SJCRH30 (cell line): ENCODE results near the gene CD9. TPM values are rescaled to one million over a fixed set of nuclear protein-coding genes. Genes with fewer than 3 reads are reported as not detected.
A peak's percentile ranks its signal among the peaks of the same experiment; 100 is the strongest.

Experiments
- DNase-seq, 2 experiments: peaks; one replicate each; pipeline ENCODE4 v3.0.0-alpha.2; 2015 to 2020
- H3K27ac ChIP-seq: fragments of 250-450 bp; sonication (Bioruptor Pico); 2 replicates; pipeline ENCODE4 v1.5.1; 2020; ENCODE audit warnings: mild to moderate bottlenecking, moderate library complexity
- H3K27me3 ChIP-seq: fragments of 250-450 bp; sonication (Bioruptor Pico); 2 replicates; pipeline ENCODE4 v1.5.1; 2020; ENCODE audit warnings: mild to moderate bottlenecking, moderate library complexity
- H3K36me3 ChIP-seq: fragments of 250-450 bp; sonication (Bioruptor Pico); 2 replicates; pipeline ENCODE4 v1.5.1; 2020; ENCODE audit warnings: mild to moderate bottlenecking, moderate library complexity
- H3K4me1 ChIP-seq: fragments of 250-450 bp; sonication (Bioruptor Pico); 2 replicates; pipeline ENCODE4 v1.5.1; 2020; ENCODE audit warnings: mild to moderate bottlenecking, moderate library complexity
- H3K4me3 ChIP-seq: fragments of 250-450 bp; sonication (Bioruptor Pico); 2 replicates; pipeline ENCODE4 v1.5.1; 2020; ENCODE audit warnings: mild to moderate bottlenecking, moderate library complexity
- H3K9me3 ChIP-seq: fragments of 250-450 bp; sonication (Bioruptor Pico); replicated peaks from 2 replicates; pipeline ENCODE4 v1.5.1; 2020; ENCODE audit warnings: mild to moderate bottlenecking, moderate library complexity
- total RNA-seq: library from RNA; depleted of rRNA; stranded (reverse); fragments of >200 nt; shearing (Covaris generic); gene quantifications from 2 replicates; pipeline ENCODE4 v1.2.3, GENCODE V29; 2014

CD9 gene
- total RNA-seq, 1 experiment from 2014 or later = 239 TPM

DNA sequence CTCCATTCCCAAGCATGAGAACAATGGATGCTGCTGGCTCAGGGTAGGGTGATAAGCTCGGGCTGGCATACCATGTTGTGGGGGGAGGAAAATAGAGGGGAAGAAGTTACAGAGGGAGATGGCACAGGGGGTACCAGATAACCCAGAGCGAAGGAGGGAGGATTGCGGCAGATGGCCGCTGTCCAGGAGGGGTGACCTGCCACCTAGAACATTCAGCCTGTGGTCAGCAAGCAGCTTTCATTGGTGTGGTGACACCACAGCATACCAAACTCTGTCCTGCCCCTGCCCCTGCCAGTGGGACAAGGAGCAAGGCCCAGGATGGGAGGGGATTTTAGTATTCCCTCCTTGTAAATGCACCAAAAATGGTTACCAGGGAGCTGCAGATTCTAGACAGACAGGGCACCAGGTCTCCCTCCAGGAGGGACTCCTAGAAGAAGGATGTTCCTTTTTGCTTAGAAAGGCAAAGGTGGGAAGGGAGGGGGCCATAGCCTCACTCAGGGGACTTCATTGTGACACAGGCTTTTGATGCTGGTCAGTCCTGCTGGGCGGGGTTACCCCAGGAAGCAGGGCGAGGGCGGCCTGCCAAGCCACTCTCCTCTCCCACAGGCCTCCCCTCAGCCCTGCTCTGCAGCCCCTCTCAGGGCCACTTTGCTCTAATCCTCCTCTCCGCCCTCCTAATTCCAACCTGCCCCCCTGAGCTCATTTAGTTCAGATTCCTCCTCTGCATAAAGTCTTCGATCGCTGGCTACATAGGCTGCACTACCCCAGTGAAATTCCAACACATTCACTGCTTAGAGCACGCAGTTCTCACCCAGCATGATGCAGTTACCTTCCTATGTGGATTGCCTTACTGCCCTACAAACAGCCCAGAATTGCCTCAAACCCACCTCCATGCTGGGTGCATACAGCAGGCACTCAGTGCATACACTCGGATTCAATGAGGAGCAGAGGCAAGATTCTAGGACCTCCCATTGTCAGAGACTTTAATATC is 74.3 kb downstream of the CD9 start:
- peak in 1 of 2 experiments; percentile 39 for DNase-seq
- no peaks in the 10 kb centered on the region for H3K27me3 ChIP-seq

DNA sequence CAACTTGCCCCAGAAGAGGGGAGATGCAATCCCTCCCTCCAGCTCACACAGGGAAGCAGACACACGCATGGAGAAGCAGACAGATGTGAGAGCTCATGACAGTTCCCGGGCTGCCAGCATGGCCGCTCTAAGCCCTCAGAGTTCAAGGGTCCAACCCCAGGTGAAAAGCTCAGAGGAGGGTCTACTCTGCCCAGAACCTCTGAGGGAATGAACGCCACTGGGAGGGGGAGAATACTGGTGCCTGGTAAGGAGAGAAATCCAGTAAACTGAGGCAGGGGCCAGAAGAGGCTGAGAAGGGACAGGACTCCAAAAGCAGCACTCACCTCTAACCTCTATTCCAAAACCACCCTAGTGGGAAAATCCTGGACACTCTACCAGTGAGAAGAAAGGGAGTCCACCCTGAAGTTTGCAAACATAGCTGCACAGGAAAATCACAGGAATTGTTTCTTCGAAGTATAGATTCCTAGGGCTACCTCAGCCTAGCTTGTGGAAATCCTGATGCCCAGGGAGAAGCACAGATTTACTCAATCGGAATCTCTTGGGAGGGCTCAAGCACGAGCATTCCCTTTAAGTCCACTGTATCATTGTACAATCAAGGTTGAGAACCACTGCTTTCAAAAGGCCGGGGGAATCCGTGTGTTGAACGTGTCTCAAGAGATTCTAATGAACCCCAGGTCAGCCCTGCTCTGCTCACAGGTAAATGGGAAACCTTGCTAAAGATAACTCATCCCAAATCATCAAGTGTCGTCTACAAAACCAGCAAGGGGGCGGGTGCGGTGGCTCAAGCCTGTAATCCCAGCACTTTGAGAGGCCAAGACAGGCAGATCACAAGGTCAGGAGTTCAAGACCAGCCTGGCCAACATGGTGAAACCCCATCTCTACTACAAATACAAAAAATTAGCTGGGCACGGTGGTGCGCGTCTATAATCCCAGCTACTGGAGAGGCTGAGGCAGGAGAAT is 76.0 kb downstream of the CD9 start:
- no peak overlapping the region for H3K4me3 ChIP-seq
- peaks cover 54% of the 10 kb centered on the region for H3K4me1 ChIP-seq
- H3K9me3 ChIP-seq = no peaks in the 10 kb centered on the region
- DNase-seq = no peak
- no peak overlapping the region for H3K27ac ChIP-seq
- no peaks in the 10 kb centered on the region for H3K36me3 ChIP-seq
- H3K27me3 ChIP-seq = no peaks in the 10 kb centered on the region

More for the DNA sequence above, 74.3 kb downstream of the CD9 start:
- Histone ChIP-seq H3K36me3 (no peaks in the 10 kb centered on the region), H3K4me1 (peaks cover 45% of the 10 kb centered on the region), H3K4me3 (no peak overlapping the region), H3K9me3 (no peaks in the 10 kb centered on the region), H3K27ac (no peak overlapping the region)

DNA sequence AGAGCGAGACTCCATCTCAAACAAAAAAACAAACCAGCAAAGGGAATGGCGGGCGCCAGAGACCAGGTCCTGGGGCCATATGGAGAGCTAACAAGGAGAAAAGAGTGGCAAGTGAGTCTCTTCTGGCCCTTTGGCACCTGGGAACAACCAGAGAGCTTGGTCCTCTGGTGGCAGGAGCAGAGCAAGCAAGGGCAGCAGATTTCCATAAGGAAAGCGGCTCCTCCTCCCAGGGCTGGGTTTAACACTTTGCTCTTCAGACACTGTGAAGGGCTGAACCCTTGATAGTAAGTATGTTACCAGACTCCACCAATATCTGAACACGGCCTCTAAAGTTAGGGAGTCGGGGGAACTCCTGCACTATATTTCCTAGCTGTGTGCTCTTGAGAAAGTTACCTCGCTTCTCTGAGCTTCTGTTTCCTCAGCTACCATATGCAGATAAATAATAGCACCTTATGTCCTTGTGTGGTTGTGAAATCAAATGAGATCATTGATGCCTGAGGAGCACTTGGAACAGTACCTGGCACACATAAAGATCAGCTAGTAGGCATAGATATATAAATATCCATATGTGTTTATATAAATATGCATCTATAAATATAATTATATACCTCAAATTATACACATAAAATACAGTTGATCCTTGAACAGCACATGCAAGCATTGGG is 76.9 kb downstream of the CD9 start:
- DNase-seq = no peak
- Histone ChIP-seq H3K4me1 (peaks cover 54% of the 10 kb centered on the region), H3K27me3 (no peaks in the 10 kb centered on the region), H3K27ac (no peak overlapping the region), H3K36me3 (no peaks in the 10 kb centered on the region), H3K4me3 (no peak overlapping the region), H3K9me3 (no peaks in the 10 kb centered on the region)

DNA sequence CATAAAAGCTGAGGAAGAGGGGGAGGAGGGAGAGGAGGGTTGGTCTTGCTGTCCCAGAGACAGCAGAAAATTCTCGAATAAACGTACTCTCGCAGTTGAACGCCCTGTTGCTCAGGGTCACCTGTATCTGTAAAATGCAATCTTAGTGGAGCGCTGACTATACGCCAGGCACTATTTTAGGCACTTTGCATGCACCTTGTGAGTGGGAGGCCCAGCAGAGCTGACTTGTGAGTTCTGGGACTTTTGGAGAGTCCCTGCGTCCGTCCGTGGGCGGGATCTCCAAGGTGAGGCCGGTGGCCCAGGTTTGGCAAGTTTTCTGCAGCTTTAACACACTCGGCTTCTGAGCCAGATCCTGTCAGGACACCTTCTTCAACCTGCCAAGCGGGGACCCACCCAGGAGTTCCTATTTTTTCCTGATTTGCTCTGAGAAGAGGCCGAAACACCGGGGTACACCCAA is 77.8 kb downstream of the CD9 start:
- Histone ChIP-seq H3K36me3 (no peaks in the 10 kb centered on the region), H3K4me3 (peak overlapping the region; percentile 65), H3K27ac (peak overlapping the region; percentile 83), H3K27me3 (no peaks in the 10 kb centered on the region), H3K4me1 (peaks cover 45% of the 10 kb centered on the region), H3K9me3 (no peaks in the 10 kb centered on the region)
- no peak for DNase-seq

DNA sequence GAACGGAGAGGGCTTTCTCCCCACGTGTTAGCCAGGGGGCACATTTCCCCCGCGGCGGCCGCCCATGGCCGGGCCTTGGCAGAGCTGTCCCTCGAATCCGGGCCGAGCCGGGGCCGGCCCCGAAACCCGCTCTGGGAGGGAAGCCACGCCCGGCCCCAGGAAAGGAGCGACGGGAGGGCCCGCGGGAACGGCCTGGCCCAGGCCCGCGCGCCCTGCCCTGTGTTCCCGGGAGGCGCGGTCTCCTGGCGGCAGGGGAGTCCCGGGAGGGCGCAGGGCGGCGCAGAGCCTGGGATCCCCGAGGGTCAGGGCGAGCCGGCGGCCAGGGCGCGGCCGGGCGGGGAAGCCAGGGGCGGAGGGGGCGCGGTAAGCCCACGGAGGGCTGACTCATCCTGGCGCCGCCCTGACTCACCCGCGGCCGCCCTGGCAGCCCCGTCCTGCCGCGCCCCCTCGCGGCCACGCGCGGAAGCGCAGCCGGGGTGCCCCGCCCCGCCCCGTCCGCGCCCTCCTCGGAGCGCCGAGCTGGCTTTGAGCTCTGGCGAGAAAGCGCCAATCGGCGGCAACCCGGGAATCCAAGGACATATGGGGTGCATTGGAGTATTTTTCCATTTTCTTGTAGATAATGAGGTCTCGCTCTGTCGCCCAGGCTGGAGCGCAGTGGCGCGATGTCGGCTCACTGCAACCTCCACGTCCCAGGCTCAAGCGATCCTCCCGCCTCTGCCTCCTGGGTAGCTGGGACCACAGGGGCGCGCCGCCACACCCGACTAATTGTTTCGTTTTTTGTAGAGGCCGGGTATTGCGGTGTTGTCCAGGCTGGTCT is 78.4 kb downstream of the CD9 start:
- H3K4me3 ChIP-seq = peak overlapping the region; percentile 65
- no peaks in the 10 kb centered on the region for H3K27me3 ChIP-seq
- H3K9me3 ChIP-seq = no peaks in the 10 kb centered on the region
- no peaks in the 10 kb centered on the region for H3K36me3 ChIP-seq
- H3K4me1 ChIP-seq = peaks cover 39% of the 10 kb centered on the region
- H3K27ac ChIP-seq = peak overlapping the region; percentile 83
- DNase-seq = peak; percentile 84 to 90

DNA sequence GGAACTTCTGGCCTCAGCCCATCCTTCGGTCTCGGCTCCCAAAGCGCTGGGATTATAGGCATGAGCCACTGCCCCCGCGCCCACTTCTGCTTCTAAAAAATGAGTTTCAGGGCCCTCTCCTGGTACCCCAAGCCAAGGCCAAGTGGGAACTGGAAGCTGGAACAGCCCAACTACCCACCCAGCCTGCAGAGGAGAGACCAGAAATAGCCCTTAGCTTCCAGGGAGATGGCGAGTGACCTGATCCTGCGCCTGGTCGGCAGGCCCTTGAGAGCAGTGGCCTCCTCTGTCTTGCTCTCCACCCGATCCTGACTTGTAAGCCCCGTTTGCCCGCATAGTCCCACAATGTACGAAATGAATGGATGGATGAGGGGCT is 79.0 kb downstream of the CD9 start:
- no peaks in the 10 kb centered on the region for H3K9me3 ChIP-seq
- no peaks in the 10 kb centered on the region for H3K36me3 ChIP-seq
- H3K4me3 ChIP-seq = no peak overlapping the region
- no peak overlapping the region for H3K27ac ChIP-seq
- no peaks in the 10 kb centered on the region for H3K27me3 ChIP-seq
- DNase-seq = no peak
- peaks cover 33% of the 10 kb centered on the region for H3K4me1 ChIP-seq

DNA sequence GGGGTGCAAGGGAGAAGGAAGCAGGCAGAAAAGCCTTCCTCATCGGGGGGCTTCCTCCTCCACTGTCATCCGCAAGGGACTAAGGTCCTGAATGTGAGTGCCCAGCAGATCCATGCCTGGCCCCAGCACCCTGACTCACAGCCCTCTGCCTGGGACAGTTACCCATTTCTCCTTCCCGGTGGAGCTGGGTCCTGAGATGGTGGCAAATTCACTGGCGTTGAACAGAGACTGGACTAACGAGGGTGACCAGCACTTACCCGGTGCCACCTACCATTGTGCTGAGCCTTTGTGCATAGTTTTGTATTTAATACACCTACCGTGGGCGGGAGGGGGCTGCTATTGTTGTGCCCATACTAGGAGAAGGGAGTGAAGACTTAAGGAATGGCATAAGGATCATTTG is 79.4 kb downstream of the CD9 start:
- Histone ChIP-seq H3K27me3 (no peaks in the 10 kb centered on the region), H3K4me1 (peaks cover 29% of the 10 kb centered on the region), H3K36me3 (no peaks in the 10 kb centered on the region), H3K9me3 (no peaks in the 10 kb centered on the region), H3K4me3 (no peak overlapping the region), H3K27ac (no peak overlapping the region)
- DNase-seq = no peak

DNA sequence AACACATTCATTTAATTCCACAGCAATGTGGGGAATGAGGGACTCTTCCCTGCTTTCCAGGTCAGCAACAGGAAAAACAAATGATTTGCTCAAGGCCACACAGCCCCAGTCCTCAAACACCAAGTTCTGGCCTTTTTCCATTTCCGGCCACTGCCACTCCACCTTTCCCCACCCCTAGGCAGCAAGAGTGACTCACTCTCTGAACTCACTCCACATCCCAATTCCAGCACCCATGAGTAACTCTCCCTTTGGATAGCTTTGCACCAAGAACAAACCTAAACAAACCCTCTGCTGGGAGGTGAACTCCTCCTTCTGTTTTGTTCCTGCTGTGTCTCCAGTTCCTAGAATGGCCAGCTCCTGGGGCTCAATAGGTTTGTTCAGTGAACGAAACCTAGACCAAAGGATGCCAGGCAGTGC is 79.9 kb downstream of the CD9 start:
- no peaks in the 10 kb centered on the region for H3K36me3 ChIP-seq
- no peak overlapping the region for H3K4me3 ChIP-seq
- no peaks in the 10 kb centered on the region for H3K27me3 ChIP-seq
- H3K27ac ChIP-seq = no peak overlapping the region
- DNase-seq = peak; percentile 60 to 71
- H3K9me3 ChIP-seq = no peaks in the 10 kb centered on the region
- peaks cover 25% of the 10 kb centered on the region for H3K4me1 ChIP-seq

DNA sequence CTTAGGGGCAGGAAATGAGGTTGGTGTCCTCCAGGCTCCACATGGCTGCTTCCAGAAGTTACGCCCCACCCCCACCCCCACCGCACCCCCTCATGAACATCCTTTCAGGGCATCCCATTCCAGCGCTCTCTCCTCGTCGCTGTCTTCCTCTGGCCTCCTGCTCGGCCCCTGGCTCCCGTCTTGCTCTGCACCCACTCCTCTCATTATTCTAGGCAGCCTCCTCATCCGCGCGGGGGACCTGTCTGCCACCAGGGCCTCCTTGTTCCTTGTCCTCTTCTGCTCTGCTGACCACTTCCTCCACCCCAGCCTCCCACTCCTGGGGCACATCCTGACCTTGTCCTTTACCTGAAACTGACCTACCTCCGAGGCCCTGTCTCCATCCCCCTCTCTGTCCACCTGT is 80.5 kb downstream of the CD9 start:
- Histone ChIP-seq H3K27me3 (no peaks in the 10 kb centered on the region), H3K27ac (no peak overlapping the region)
- DNase-seq = no peak

DNA sequence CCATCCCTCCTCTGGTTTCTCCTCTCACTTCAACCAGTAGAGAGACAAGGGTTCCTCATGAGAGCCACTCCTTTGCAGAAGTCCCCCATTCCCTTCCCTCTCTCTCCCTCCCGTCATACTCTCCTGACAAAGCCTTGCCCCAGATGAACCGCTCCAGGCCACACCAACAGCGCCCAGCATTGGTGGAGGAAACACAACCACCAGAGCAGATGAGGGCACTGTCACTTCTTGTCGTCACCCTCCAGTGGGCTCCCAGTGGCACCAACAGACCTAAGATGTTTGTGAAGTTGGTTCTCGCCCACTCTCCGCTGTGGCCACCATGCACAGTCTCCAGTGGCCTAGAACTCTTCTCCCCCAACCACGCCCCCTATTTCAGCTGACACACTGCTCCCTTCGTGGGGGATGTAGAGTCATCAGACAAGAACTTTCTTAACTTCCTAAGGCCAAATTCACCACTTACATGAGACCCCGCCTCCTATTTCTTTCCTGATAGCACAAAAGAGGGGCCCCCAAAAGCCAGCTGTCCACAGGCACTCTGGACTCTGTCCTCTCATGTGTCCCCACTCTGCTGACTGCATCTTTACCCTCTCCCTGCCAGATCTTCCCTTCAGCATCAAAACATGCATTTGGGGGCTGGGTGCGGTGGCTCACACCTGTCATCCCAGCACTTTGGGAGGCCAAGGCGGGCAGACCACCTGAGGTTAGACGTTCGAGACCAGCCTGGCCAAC is 81.0 kb downstream of the CD9 start:
- Histone ChIP-seq H3K9me3 (no peaks in the 10 kb centered on the region), H3K4me3 (no peak overlapping the region), H3K36me3 (no peaks in the 10 kb centered on the region), H3K27me3 (no peaks in the 10 kb centered on the region), H3K4me1 (peaks cover 28% of the 10 kb centered on the region), H3K27ac (no peak overlapping the region)
- DNase-seq = no peak

More for the DNA sequence above, 80.5 kb downstream of the CD9 start:
- Histone ChIP-seq H3K36me3 (no peaks in the 10 kb centered on the region), H3K4me3 (no peak overlapping the region), H3K9me3 (no peaks in the 10 kb centered on the region), H3K4me1 (peaks cover 28% of the 10 kb centered on the region)

DNA sequence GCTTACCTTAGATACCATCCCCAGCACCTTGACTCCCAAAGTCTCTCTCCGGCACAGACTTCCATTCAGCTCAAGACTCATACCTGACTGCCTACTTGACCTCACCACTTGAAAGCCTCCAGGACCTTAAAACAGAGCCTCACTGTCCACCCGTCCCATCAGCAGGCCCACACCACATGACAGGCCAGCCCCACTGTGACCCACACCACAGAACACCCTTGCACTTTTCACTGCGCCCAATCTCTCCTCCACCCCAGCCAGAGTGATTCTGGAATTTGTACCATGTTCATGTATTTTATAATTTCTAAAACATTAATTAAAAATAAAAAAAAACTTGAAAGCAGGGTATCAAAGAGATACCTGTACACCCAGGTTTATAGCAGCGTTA is 82.2 kb downstream of the CD9 start:
- Histone ChIP-seq H3K4me1 (peaks cover 24% of the 10 kb centered on the region), H3K36me3 (no peaks in the 10 kb centered on the region), H3K27me3 (no peaks in the 10 kb centered on the region), H3K27ac (no peak overlapping the region), H3K4me3 (no peak overlapping the region), H3K9me3 (no peaks in the 10 kb centered on the region)
- DNase-seq = no peak

DNA sequence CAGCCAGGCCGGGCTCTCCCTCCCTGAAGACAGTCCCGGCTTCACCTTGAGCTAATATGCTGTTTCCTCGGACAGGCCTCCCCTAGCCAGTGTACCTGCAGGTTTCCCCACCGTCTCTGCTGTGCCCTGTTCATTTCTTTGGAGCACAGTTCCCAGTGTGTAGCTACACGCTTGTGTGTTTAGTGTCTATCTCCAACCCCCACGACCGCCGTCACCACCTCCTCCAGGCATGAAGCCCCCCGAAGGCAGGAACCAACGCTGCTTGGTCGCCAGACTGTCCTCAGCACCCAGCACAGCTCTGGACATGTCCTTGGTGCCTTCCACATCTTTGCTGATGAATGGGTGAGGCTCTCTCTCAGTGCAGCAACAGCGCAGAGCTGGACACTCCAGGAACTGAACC is 84.1 kb downstream of the CD9 start:
- Histone ChIP-seq H3K27me3 (no peaks in the 10 kb centered on the region), H3K4me1 (peaks cover 15% of the 10 kb centered on the region), H3K27ac (no peak overlapping the region), H3K4me3 (no peak overlapping the region), H3K9me3 (no peaks in the 10 kb centered on the region), H3K36me3 (no peaks in the 10 kb centered on the region)
- no peak for DNase-seq

DNA sequence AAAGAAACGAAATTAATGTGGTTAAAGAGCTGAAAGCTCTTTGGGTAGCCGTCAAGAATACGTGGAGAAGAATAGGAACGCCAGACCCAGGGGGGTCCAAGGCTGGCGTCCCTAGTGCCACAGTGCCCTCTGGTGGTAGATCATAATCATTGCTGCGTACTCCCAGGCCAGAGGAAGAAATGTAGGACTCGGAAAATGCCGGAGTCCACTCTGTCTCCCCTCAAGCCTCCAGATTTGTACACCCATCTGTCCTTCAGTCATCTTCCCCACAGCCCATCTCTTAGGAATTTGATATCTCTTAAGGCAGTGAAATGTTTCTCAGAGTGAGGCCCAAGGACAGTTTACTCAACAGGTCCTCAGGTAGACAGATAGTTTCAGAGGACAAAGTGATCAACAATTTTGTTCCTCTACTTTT is 84.9 kb downstream of the CD9 start:
- no peak overlapping the region for H3K4me3 ChIP-seq
- peak in 1 of 2 experiments; percentile 87 for DNase-seq
- no peaks in the 10 kb centered on the region for H3K27me3 ChIP-seq
- no peaks in the 10 kb centered on the region for H3K36me3 ChIP-seq
- H3K27ac ChIP-seq = no peak overlapping the region
- peaks cover 7% of the 10 kb centered on the region for H3K4me1 ChIP-seq
- no peaks in the 10 kb centered on the region for H3K9me3 ChIP-seq
